Measurements from ENCODE around the gene RPLP2.

DNA sequence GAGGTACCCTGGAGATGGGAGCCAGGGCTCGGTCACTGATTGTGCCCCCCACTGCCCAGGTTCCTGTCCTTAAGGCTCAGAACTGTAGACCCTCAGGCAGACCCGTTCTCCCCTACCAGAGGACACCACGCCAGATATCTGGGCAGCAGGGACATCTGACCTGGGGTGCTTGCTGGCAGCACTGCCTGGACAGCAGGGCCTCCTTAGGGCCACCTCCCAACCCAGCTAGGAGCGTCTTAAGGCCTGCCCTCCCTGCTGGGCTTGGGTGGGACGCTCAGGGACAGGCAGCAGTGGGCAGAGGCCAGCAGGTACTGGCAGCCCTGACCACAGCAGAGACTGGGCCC lies 29.5 kb downstream of the RPLP2 start:
- TF ChIP-seq, protein P1, sequence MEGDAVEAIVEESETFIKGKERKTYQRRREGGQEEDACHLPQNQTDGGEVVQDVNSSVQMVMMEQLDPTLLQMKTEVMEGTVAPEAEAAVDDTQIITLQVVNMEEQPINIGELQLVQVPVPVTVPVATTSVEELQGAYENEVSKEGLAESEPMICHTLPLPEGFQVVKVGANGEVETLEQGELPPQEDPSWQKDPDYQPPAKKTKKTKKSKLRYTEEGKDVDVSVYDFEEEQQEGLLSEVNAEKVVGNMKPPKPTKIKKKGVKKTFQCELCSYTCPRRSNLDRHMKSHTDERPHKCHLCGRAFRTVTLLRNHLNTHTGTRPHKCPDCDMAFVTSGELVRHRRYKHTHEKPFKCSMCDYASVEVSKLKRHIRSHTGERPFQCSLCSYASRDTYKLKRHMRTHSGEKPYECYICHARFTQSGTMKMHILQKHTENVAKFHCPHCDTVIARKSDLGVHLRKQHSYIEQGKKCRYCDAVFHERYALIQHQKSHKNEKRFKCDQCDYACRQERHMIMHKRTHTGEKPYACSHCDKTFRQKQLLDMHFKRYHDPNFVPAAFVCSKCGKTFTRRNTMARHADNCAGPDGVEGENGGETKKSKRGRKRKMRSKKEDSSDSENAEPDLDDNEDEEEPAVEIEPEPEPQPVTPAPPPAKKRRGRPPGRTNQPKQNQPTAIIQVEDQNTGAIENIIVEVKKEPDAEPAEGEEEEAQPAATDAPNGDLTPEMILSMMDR (conservative IDR thresholded peaks at IDR 0.05) = no peak
- no peak for TF ChIP-seq EZH2 (IDR thresholded peaks at IDR 0.05; ENCODE audit: low read depth)
